ENCODE measurements around the gene CST5. TPM values are rescaled to one million over a fixed set of nuclear protein-coding genes. Genes with fewer than 3 reads are reported as not detected.

The CST5 gene
- total RNA-seq, 2 donors from 2014 or later: not detected

DNA sequence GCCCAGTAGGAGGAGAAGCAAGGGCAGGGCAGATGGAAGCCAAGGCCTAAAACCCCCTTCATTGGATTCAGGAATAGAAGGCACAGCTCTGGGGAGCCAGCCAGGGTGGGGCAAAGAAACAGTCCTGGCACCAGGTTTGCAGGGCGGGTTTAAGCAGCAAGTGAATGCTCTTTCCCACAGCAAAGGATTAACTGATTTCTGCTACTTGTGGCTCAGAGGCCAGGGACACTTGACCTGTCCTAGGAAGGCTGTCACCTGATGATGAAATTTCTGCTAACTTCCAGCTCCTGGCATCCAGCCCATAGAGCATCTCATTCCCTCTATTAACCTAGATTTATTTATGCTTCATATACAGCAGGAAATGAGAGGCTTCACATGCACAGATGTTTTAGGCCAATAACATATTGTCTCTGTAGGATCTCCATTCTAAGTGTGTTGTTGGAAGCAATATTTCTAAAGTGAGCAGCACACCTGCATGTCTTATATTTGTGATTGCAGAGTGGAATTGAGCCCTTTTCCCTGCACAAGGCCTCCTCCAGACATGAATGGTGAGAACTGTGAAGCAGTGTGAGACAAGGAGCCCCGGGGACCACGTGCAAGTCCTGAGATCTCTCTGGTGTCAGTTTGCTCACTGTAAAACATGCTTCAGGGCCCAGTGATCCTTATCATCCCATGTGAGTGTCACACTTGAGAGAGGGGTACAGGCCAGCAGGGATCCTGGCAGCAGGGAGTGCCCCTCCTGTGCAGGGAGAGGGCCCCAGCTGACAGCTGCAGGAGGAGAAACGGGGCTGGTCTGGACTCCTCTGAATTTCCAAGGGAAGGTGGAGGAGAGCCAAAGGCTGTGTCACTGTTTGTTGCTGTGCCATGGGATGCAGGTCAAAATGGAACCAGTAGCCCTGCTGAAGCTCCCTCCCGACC lies 41.1 kb upstream of the CST5 start:
- 32 to 51% methylated on average over 3 to 5 of the region's 5 CpGs for WGBS, 2 donors
- H3K4me1 ChIP-seq: peaks cover 20% of the 10 kb centered on the region
- H3K36me3 ChIP-seq (replicated peaks in 1 of 2; ENCODE audit: insufficient read depth in 1 of 2, low read depth in 2 of 2): no peaks in the 10 kb centered on the region
- ATAC-seq: no peak
- TF ChIP-seq POLR2A (IDR thresholded peaks at IDR 0.05): no peak
- TF ChIP-seq, protein P1, sequence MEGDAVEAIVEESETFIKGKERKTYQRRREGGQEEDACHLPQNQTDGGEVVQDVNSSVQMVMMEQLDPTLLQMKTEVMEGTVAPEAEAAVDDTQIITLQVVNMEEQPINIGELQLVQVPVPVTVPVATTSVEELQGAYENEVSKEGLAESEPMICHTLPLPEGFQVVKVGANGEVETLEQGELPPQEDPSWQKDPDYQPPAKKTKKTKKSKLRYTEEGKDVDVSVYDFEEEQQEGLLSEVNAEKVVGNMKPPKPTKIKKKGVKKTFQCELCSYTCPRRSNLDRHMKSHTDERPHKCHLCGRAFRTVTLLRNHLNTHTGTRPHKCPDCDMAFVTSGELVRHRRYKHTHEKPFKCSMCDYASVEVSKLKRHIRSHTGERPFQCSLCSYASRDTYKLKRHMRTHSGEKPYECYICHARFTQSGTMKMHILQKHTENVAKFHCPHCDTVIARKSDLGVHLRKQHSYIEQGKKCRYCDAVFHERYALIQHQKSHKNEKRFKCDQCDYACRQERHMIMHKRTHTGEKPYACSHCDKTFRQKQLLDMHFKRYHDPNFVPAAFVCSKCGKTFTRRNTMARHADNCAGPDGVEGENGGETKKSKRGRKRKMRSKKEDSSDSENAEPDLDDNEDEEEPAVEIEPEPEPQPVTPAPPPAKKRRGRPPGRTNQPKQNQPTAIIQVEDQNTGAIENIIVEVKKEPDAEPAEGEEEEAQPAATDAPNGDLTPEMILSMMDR (IDR thresholded peaks at IDR 0.05): no peak
- peak overlapping the region in 2 of 4 donors; percentile 26 to 40 for H3K27ac ChIP-seq
- H3K4me3 ChIP-seq: no peak overlapping the region
- intact Hi-C loops (cut with DNase I): no loop called here
- H3K9me3 ChIP-seq: no peaks in the 10 kb centered on the region
- no peaks in the 10 kb centered on the region for H3K27me3 ChIP-seq
- no peak for DNase-seq

GRCh38 chr20:23918896-23919295 lies 39.3 kb upstream of the CST5 start:
- no peak for TF ChIP-seq POLR2A (IDR thresholded peaks at IDR 0.05)
- TF ChIP-seq, protein P1 (IDR thresholded peaks at IDR 0.05): no peak
- Histone ChIP-seq H3K9me3 (no peaks in the 10 kb centered on the region), H3K4me1 (peaks cover 9% of the 10 kb centered on the region), H3K27ac (no peak overlapping the region), H3K4me3 (no peak overlapping the region), H3K27me3 (no peaks in the 10 kb centered on the region), H3K36me3 (replicated peaks in 1 of 2; ENCODE audit: insufficient read depth in 1 of 2, low read depth in 2 of 2) (no peaks in the 10 kb centered on the region)
- ATAC-seq (no peak), DNase-seq (no peak)
- intact Hi-C loops (cut with DNase I): no loop called here
- whole genome bisulfite sequencing, 2 donors: 48 to 60% methylated on average over 1 to 4 of the region's 4 CpGs

DNA sequence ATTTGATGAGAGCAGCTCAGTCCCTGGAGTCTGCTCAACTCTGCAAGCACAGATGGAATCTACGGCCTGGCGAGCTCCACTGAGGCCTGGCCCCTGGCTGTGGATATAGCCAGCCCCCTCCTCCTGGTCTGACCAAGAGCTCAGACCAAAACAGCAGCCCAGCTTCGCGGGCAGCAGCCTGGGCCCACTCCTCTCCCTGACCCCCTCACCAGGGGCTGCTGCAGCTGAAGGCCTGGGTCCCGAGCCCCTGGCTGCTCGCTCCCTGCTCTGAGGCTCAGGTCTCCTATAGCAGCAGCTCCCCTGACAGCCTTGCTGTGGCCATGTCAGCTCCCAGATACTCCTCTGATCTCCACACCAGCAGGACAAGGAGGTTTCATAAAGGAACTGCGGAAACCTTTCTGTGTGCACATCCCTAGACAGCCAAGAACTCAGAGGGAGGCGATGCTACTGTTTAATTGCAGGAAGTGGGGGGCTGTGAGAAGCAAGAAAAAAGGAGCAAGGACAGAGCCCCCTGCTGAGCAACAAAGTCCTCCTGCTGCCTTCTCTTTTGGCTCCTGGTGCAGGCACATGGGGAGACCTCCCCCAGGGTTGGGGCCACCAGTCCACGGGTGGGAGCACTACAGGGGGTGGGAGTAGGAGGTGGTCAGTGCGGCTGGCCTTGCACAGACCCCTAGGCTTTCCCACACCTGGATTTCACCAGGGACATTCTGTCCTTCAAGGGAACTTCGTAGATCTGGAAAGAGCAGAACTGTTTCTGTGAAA lies 38.7 kb upstream of the CST5 start:
- WGBS, 2 donors: 62 to 65% methylated on average over 7 to 11 of the region's 11 CpGs
- no peak for ATAC-seq
- Histone ChIP-seq H3K4me3 (no peak overlapping the region), H3K4me1 (peaks cover 6% of the 10 kb centered on the region), H3K27me3 (no peaks in the 10 kb centered on the region), H3K27ac (no peak overlapping the region), H3K9me3 (no peaks in the 10 kb centered on the region), H3K36me3 (replicated peaks in 1 of 2; ENCODE audit: insufficient read depth in 1 of 2, low read depth in 2 of 2) (no peaks in the 10 kb centered on the region)
- no peak for DNase-seq
- TF ChIP-seq, protein P1 (IDR thresholded peaks at IDR 0.05): no peak
- no peak for TF ChIP-seq POLR2A (IDR thresholded peaks at IDR 0.05)
- intact Hi-C loops (cut with DNase I): no loop called here

GRCh38 chr20:23917024-23917725 lies 37.6 kb upstream of the CST5 start:
- H3K36me3 ChIP-seq (replicated peaks in 1 of 2; ENCODE audit: insufficient read depth in 1 of 2, low read depth in 2 of 2): no peaks in the 10 kb centered on the region
- DNase-seq (no peak), ATAC-seq (no peak)
- intact Hi-C loops (cut with DNase I): no loop called here
- WGBS, 2 donors: 67 to 84% methylated on average over 9 of the region's 9 CpGs
- TF ChIP-seq, protein P1 (IDR thresholded peaks at IDR 0.05): no peak
- TF ChIP-seq POLR2A (IDR thresholded peaks at IDR 0.05): no peak
- no peaks in the 10 kb centered on the region for H3K9me3 ChIP-seq
- no peak overlapping the region for H3K27ac ChIP-seq
- peaks cover 6% of the 10 kb centered on the region for H3K4me1 ChIP-seq
- no peak overlapping the region for H3K4me3 ChIP-seq
- no peaks in the 10 kb centered on the region for H3K27me3 ChIP-seq

All from body of pancreas (tissue), 4 donors.